ENCODE measurements around the gene LEP. TPM values are rescaled to one million over a fixed set of nuclear protein-coding genes. Genes with fewer than 3 reads are reported as not detected.

LEP gene
- total RNA-seq, 1 donor from 2014 or later = not detected

GRCh38 chr7:128205068-128205467 is 36.0 kb upstream of the LEP start:
- Mint-ChIP-seq H3K36me3 (ENCODE audit: low read depth) (no peaks in the 10 kb centered on the region), H3K27ac (no peak overlapping the region), H3K9me3 (no peaks in the 10 kb centered on the region), H3K4me1 (ENCODE audit: low read depth) (peaks cover 6% of the 10 kb centered on the region), H3K27me3 (ENCODE audit: insufficient read depth) (peaks cover 40% of the 10 kb centered on the region), H3K4me3 (no peak overlapping the region)
- intact Hi-C loops (cut with micrococcal nuclease) = no loop called here
- DNase-seq (ENCODE audit: low spot score) = no peak

GRCh38 chr7:128206017-128206746 is 34.9 kb upstream of the LEP start:
- intact Hi-C loops (cut with micrococcal nuclease) = no loop called here
- Mint-ChIP-seq H3K27ac (no peak overlapping the region), H3K4me1 (ENCODE audit: low read depth) (peaks cover 6% of the 10 kb centered on the region), H3K36me3 (ENCODE audit: low read depth) (no peaks in the 10 kb centered on the region), H3K27me3 (ENCODE audit: insufficient read depth) (peaks cover 35% of the 10 kb centered on the region), H3K4me3 (no peak overlapping the region), H3K9me3 (no peaks in the 10 kb centered on the region)
- no peak for DNase-seq (ENCODE audit: low spot score)

GRCh38 chr7:128206747-128207500 is 34.2 kb upstream of the LEP start:
- peaks cover 30% of the 10 kb centered on the region for H3K27me3 Mint-ChIP-seq (ENCODE audit: insufficient read depth)
- H3K9me3 Mint-ChIP-seq = no peaks in the 10 kb centered on the region
- intact Hi-C loops (cut with micrococcal nuclease) = no loop called here
- peaks cover 1% of the 10 kb centered on the region for H3K4me1 Mint-ChIP-seq (ENCODE audit: low read depth)
- H3K27ac Mint-ChIP-seq = no peak overlapping the region
- no peak overlapping the region for H3K4me3 Mint-ChIP-seq
- no peak for DNase-seq (ENCODE audit: low spot score)
- no peaks in the 10 kb centered on the region for H3K36me3 Mint-ChIP-seq (ENCODE audit: low read depth)

- Mint-ChIP-seq H3K4me3 (no peak overlapping the region), H3K9me3 (no peaks in the 10 kb centered on the region), H3K27me3 (ENCODE audit: insufficient read depth) (peaks cover 23% of the 10 kb centered on the region), H3K36me3 (ENCODE audit: low read depth) (no peaks in the 10 kb centered on the region), H3K4me1 (ENCODE audit: low read depth) (no peaks in the 10 kb centered on the region), H3K27ac (no peak overlapping the region)
- DNase-seq (ENCODE audit: low spot score) = no peak
- intact Hi-C loops (cut with micrococcal nuclease) = no loop called here
Measured at GRCh38 chr7:128207609-128208008, 33.5 kb upstream of the LEP start.

DNA sequence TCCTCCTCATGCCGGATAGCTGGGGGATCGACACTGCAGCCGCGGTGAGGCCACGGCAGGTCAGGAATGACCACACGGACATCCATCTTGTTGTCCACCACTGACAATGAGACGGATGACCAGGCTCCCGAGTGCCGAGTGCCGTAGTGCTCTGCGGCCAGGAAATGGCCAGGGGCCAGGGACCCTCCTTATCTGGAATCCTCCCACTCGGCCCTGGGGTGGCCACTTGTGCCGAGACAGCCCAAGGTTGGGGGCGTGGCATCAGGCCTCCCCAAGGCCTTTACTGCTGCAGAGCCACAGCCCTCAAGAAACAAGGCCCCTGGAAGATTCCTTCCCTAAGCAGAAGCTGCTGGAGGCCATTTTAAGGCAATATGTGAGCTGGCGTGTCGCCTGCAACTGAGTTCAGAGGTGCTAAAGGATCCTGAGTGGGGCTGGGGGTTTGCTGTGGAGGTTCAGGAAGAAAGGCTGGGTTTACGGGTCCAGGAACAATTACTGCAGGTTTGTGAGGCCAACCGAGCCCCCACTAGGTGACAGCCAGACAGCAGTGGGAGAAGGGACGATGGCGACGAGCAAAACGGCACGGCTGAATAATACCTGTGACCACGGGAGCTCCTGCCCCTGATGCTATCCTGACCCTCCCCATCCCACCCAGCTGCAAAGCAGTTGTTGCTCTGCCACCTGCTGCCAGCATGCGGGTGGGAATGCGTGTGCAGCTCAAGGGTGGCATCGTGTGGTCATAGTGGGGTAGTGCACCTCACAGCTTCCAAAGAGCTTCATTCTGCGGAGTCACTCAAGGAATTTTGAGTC is 31.6 kb upstream of the LEP start:
- Mint-ChIP-seq H3K36me3 (ENCODE audit: low read depth) (no peaks in the 10 kb centered on the region), H3K4me3 (no peak overlapping the region), H3K27ac (no peak overlapping the region), H3K9me3 (no peaks in the 10 kb centered on the region), H3K27me3 (ENCODE audit: insufficient read depth) (peaks cover 20% of the 10 kb centered on the region), H3K4me1 (ENCODE audit: low read depth) (no peaks in the 10 kb centered on the region)
- intact Hi-C loops (cut with micrococcal nuclease) = loop anchor here (1.0 to 5.0 kb wide), 4 partner anchors 73 to 705 kb away; partner anchors contain the start of genes ARF5 and GCC1
- DNase-seq (ENCODE audit: low spot score) = peak; percentile 49

DNA sequence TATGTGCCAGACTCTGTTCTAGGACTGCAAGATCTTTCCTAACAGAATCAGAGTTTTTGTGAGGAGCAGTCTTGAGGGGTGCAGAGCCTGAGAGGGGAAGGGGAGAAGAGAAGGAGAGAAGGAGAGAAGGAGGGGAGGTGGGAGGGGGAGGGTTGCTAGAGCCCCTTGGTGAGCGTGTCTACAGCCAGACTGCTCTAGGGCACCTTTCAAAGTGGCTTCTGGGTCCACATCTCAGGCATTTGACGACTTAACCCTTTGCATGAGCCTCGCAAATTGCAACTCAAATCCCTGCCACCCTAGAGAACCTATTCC is 31.1 kb upstream of the LEP start:
- Mint-ChIP-seq H3K4me3 (no peak overlapping the region), H3K4me1 (ENCODE audit: low read depth) (no peaks in the 10 kb centered on the region), H3K9me3 (no peaks in the 10 kb centered on the region), H3K27me3 (ENCODE audit: insufficient read depth) (peaks cover 15% of the 10 kb centered on the region), H3K27ac (no peak overlapping the region), H3K36me3 (ENCODE audit: low read depth) (no peaks in the 10 kb centered on the region)
- DNase-seq (ENCODE audit: low spot score) = no peak
- intact Hi-C loops (cut with micrococcal nuclease) = loop anchor here (5.0 kb wide), 1 partner anchor 623 kb away; the partner anchor contains the start of genes ARF5 and GCC1

DNA sequence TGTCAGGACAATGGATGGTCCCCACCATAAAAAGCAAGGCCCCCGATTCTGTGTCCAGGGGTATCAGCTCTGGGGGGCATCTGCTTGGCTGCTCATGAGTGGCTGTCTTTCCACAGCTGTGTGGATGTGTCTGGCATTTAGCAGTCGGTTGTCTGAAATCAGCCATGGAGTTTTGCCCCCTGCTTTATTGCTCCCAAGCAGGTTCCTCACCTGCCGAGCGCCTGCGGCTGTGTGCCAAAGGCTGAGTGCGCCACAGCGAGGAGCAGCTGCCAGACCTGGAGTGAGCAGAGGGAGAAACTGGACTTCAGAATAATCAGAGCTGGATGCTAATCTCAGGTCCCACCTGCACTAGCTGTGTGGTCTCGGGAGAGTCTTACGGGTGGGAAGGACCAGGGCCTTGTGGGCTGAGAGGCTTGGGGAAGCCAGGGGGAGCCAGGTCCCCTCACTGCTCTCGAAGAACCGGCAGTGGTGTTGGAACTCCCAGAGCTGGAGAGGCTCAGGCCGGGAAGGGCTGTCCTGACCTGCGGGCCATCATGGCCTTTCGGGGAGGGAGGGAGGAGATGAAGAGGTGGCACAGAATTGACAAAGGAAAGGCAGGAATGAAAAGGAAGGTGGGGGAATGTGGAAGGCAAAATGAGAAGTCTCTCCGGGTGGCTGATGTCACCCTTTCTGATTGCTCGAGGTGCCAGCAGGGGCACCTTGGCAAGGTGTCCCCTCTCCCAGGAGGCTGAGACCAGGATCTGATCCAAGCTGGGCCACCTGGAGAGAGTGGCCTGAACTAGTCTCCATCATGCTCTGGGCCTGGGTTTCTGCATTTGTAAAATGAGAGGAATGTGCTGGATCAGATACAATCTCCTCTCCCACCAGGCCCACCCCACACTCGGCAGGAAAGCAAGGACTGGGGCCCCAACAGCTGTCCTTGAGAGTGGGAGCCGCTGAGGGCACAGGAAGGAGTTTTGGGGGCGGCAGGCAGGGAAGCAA is 30.2 kb upstream of the LEP start:
- Mint-ChIP-seq H3K27me3 (ENCODE audit: insufficient read depth) (peaks cover 15% of the 10 kb centered on the region), H3K4me3 (no peak overlapping the region), H3K9me3 (no peaks in the 10 kb centered on the region), H3K27ac (no peak overlapping the region), H3K4me1 (ENCODE audit: low read depth) (no peaks in the 10 kb centered on the region), H3K36me3 (ENCODE audit: low read depth) (no peaks in the 10 kb centered on the region)
- no peak for DNase-seq (ENCODE audit: low spot score)
- intact Hi-C loops (cut with micrococcal nuclease) = loop anchor here (5.0 kb wide), 1 partner anchor 624 kb away; the partner anchor contains the start of genes ARF5 and GCC1

DNA sequence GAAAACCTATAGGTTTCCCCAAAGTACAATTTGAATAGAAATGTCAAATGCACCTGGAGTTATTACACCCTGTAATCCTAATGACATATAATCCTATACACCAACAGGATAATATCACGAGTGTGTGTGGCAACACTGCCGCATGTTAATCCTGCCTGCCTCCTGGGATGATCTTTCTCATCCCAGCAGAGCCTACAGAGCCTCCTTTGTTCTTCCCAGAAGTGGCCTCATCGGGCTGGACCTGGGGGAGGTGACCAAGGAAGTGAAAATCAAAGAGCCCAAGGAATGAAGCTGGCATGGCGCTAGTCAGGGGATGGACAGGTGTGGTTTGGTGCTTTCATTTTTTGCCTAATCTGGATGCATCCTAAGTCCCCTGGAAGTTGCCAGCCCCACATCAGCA is 29.5 kb upstream of the LEP start:
- H3K27me3 Mint-ChIP-seq (ENCODE audit: insufficient read depth) = peaks cover 15% of the 10 kb centered on the region
- intact Hi-C loops (cut with micrococcal nuclease) = loop anchor here (5.0 kb wide), 1 partner anchor 624 kb away; the partner anchor contains the start of genes ARF5 and GCC1
- H3K4me1 Mint-ChIP-seq (ENCODE audit: low read depth) = no peaks in the 10 kb centered on the region
- no peaks in the 10 kb centered on the region for H3K9me3 Mint-ChIP-seq
- no peak for DNase-seq (ENCODE audit: low spot score)
- no peaks in the 10 kb centered on the region for H3K36me3 Mint-ChIP-seq (ENCODE audit: low read depth)
- no peak overlapping the region for H3K4me3 Mint-ChIP-seq
- no peak overlapping the region for H3K27ac Mint-ChIP-seq

- intact Hi-C loops (cut with micrococcal nuclease) = loop anchor here (5.0 kb wide), 1 partner anchor 627 kb away; the partner anchor contains the start of genes ARF5 and GCC1
- no peaks in the 10 kb centered on the region for H3K9me3 Mint-ChIP-seq
- peaks cover 18% of the 10 kb centered on the region for H3K27me3 Mint-ChIP-seq (ENCODE audit: insufficient read depth)
- no peaks in the 10 kb centered on the region for H3K36me3 Mint-ChIP-seq (ENCODE audit: low read depth)
- no peaks in the 10 kb centered on the region for H3K4me1 Mint-ChIP-seq (ENCODE audit: low read depth)
- DNase-seq (ENCODE audit: low spot score) = no peak
- H3K4me3 Mint-ChIP-seq = no peak overlapping the region
- H3K27ac Mint-ChIP-seq = no peak overlapping the region
Measured at GRCh38 chr7:128214463-128214862, 26.6 kb upstream of the LEP start.

DNA sequence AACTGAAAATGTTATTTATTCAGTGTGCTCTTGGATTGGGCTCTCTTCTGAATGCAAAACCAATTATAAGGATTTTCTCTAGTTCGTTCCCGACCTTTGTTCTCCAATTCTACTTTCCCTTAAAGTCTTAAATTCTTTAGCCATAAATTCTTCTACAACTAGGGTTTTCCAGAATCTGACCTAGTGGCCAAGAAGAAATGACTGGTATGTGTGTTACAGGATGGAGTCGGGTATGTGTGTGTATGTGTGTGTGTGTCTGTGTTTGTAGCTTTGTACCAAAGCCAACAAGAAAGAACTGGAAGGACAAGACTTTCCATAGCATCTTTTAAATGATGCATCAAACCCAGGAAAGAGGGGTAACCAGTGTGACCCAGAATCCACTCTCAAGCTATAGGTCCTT is 25.8 kb upstream of the LEP start:
- Mint-ChIP-seq H3K27me3 (ENCODE audit: insufficient read depth) (peaks cover 21% of the 10 kb centered on the region), H3K9me3 (no peaks in the 10 kb centered on the region), H3K36me3 (ENCODE audit: low read depth) (no peaks in the 10 kb centered on the region), H3K27ac (no peak overlapping the region), H3K4me3 (no peak overlapping the region), H3K4me1 (ENCODE audit: low read depth) (no peaks in the 10 kb centered on the region)
- no peak for DNase-seq (ENCODE audit: low spot score)
- intact Hi-C loops (cut with micrococcal nuclease) = no loop called here

DNA sequence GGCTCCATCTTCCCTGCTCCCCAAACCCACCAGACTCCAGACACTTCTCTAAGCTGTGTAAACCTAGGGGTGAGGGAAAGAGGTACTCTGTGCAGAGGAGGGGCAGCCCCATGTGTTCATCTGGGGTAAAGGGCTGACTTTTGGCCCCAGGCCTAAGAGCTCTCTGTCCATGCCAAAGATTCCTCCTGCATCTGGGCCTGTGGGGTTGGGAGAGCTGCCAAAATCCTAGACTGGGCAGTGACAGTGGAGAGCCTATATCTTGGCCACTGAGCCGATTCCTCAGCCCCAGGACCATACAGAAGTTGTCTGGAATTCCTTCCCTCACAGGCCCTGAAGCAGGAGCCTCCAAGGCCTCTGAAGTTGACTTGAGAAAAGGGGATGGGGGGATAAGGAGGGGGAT is 25.3 kb upstream of the LEP start:
- H3K4me1 Mint-ChIP-seq (ENCODE audit: low read depth) = no peaks in the 10 kb centered on the region
- H3K27me3 Mint-ChIP-seq (ENCODE audit: insufficient read depth) = peaks cover 22% of the 10 kb centered on the region
- no peak overlapping the region for H3K27ac Mint-ChIP-seq
- H3K9me3 Mint-ChIP-seq = no peaks in the 10 kb centered on the region
- no peak for DNase-seq (ENCODE audit: low spot score)
- no peak overlapping the region for H3K4me3 Mint-ChIP-seq
- intact Hi-C loops (cut with micrococcal nuclease) = no loop called here
- H3K36me3 Mint-ChIP-seq (ENCODE audit: low read depth) = no peaks in the 10 kb centered on the region
